Activated naive CD8-positive, alpha-beta T cell treated with anti-CD3 and anti-CD28 coated beads, Interleukin-2, amount 50 U/mL, for 24 hours (primary cell): ENCODE results near the gene IZUMO4.

Experiments
- ATAC-seq: fragments of 150-1000 bp; cut with Tn5 transposase; one replicate; pipeline ENCODE4 v1.10.0; 2021
- DNase-seq: peaks from one replicate; pipeline ENCODE4 v3.0.0; 2021
- H3K27ac Mint-ChIP-seq: one replicate; pipeline ENCODE4 v1.8.0; 2021; ENCODE audit warnings: mild to moderate bottlenecking, mixed read lengths
- H3K27me3 Mint-ChIP-seq: one replicate; pipeline ENCODE4 v1.8.0; 2021; ENCODE audit warnings: mixed read lengths
- H3K36me3 Mint-ChIP-seq: one replicate; pipeline ENCODE4 v1.8.0; 2021; ENCODE audit warnings: low read depth, mixed read lengths
- H3K4me1 Mint-ChIP-seq: one replicate; pipeline ENCODE4 v1.8.0; 2021; ENCODE audit warnings: mixed read lengths
- H3K4me3 Mint-ChIP-seq: one replicate; pipeline ENCODE4 v1.8.0; 2021; ENCODE audit warnings: mild to moderate bottlenecking, moderate library complexity, mixed read lengths
- H3K9me3 Mint-ChIP-seq: one replicate; pipeline ENCODE4 v1.8.0; 2021; ENCODE audit warnings: mixed read lengths

Gene IZUMO4, protein sequence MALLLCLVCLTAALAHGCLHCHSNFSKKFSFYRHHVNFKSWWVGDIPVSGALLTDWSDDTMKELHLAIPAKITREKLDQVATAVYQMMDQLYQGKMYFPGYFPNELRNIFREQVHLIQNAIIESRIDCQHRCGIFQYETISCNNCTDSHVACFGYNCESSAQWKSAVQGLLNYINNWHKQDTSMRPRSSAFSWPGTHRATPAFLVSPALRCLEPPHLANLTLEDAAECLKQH

DNA sequence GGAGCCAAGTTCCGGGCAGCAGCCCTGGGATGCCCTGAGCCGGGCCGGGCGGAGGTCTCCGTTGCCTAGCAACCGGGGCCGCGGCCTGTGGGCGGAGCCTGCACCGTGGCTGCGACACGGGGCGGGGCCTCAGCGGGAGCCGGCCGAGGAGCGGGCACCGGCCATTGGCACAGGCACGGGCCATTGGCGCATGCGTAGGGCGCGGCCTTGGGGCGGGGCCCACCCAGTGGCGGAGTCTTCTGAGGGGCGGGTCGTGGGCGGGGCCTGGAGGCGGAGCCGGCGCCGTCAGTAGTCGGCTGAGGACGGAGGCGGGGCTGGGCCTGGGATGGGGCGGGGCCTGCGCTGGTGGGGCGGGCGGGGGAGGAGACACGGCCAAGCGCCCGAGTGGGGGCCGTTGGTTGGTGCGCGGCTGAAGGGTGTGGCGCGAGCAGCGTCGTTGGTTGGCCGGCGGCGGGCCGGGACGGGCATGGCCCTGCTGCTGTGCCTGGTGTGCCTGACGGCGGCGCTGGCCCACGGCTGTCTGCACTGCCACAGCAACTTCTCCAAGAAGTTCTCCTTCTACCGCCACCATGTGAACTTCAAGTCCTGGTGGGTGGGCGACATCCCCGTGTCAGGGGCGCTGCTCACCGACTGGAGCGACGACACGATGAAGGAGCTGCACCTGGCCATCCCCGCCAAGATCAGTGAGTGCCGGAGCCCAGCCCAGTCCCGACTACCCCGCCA lies at the start of gene IZUMO4:
IZUMO4 (plus strand) TSS at position 436 of the 723 bp plus-strand sequence; CDS start at position 467, 31 bp downstream.
- no peaks in the 10 kb centered on the region for H3K27me3 Mint-ChIP-seq
- ATAC-seq (peak; percentile 86), DNase-seq (peak; percentile 100)
- peaks cover 22% of the 10 kb centered on the region for H3K36me3 Mint-ChIP-seq
- H3K4me3 Mint-ChIP-seq = peak within 1 kb of the TSS; percentile 97
- peak within 1 kb of the TSS; percentile 90 for H3K27ac Mint-ChIP-seq
- no peaks in the 10 kb centered on the region for H3K9me3 Mint-ChIP-seq
- H3K4me1 Mint-ChIP-seq = peaks cover 50% of the 10 kb centered on the region

DNA sequence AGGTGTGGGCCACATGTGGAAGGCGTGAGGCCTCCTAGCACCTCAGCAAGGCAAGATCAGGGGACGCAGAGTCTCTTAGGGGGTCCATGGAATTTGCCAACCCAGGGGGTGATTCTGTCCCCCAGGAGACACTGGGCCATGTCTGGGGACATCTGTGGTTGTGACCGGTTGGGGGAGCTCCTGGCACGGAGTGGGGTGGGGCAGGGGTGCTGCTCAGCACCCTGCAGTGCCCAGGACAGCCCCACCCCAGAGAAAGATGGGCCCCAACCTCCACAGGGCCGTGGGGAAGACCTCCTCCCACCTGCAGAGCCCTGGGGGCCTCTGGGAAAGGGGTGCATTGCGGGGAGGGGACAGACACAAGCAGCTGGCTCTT lies 49.7 kb upstream of the IZUMO4 start:
- DNase-seq (no peak), ATAC-seq (no peak)
- Mint-ChIP-seq H3K4me3 (no peak overlapping the region), H3K9me3 (no peaks in the 10 kb centered on the region), H3K27me3 (no peaks in the 10 kb centered on the region), H3K4me1 (peaks cover 49% of the 10 kb centered on the region), H3K36me3 (no peaks in the 10 kb centered on the region), H3K27ac (peak overlapping the region; percentile 39)

DNA sequence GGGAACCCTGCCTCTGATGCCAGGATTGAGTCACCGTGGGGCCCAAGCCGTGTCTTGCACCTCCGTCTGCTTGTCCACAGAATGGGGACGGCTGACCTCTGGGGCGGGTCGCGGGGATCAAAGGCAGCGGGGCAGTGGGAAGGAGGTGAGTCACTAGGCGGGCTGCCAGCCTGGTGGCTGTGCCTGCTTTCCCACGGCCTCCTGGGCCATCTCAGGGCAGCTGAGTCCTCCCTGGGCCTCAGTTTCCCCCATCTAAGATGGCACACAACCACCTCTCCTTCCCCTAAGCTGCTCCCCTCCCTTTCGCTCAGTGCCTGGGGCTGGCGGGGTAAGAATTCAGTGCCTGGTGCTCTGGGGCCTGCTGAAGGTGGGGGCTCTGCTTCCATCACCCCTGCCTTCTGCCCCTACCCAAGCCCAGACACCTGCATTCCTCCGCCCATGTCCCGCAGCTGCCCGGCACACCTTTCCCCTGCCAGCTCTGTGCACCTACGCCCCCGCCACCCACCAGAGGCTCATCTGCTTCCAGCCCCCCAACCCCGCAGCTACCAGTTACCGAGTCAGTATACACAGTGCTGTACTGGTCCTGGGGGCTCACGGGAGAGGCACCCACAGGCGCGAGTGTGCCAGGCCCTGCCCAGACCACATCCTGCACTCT lies 49.1 kb upstream of the IZUMO4 start:
- H3K4me1 Mint-ChIP-seq = peaks cover 52% of the 10 kb centered on the region
- DNase-seq (no peak), ATAC-seq (no peak)
- H3K27ac Mint-ChIP-seq = peak overlapping the region; percentile 39
- no peaks in the 10 kb centered on the region for H3K27me3 Mint-ChIP-seq
- no peaks in the 10 kb centered on the region for H3K36me3 Mint-ChIP-seq
- no peaks in the 10 kb centered on the region for H3K9me3 Mint-ChIP-seq
- H3K4me3 Mint-ChIP-seq = no peak overlapping the region

DNA sequence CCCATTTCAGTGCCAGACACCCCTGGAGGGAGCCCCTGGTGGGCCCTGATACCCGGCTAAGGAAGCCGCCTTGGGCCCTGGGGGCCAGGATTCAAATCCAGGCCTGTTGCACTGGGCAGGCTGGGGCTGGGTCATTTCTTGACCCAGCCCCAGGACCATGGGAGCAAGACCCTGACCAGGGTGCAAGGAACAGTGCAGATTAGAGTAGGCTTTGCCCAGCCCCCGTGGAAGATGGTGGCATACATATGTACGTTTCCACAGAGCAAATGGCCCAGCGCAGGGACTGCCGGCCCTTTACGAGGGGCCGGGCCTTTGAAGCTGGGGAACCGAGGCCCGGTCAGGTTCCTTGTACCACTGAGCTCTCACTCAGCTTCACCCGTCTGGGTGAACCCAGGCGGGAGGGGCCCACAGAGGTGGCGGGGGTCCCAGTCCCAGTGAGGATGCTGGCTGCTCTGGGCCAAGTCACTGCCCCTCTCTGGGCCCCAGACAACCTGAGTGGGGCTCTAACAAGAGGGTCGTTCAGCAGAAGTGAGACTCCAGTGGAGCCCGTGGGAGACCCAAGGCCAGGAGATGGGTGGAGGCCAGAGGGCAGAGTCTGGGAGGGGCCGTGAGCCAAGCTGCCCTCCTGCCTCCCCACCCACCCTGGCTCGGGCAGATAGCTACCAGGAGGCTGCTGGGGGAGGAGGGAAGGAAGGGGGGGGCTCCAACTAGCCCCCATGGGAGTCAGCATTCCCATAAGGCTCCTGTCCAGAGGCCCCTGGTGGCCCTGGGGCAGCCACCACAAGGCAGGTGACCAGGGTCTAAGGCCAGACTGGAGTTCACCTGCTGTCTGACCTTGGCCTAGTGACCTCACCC lies 48.4 kb upstream of the IZUMO4 start:
- DNase-seq = no peak
- Mint-ChIP-seq H3K4me1 (peaks cover 50% of the 10 kb centered on the region), H3K27me3 (no peaks in the 10 kb centered on the region), H3K4me3 (peak overlapping the region; percentile 83), H3K36me3 (no peaks in the 10 kb centered on the region), H3K9me3 (no peaks in the 10 kb centered on the region), H3K27ac (no peak overlapping the region)
- no peak for ATAC-seq

DNA sequence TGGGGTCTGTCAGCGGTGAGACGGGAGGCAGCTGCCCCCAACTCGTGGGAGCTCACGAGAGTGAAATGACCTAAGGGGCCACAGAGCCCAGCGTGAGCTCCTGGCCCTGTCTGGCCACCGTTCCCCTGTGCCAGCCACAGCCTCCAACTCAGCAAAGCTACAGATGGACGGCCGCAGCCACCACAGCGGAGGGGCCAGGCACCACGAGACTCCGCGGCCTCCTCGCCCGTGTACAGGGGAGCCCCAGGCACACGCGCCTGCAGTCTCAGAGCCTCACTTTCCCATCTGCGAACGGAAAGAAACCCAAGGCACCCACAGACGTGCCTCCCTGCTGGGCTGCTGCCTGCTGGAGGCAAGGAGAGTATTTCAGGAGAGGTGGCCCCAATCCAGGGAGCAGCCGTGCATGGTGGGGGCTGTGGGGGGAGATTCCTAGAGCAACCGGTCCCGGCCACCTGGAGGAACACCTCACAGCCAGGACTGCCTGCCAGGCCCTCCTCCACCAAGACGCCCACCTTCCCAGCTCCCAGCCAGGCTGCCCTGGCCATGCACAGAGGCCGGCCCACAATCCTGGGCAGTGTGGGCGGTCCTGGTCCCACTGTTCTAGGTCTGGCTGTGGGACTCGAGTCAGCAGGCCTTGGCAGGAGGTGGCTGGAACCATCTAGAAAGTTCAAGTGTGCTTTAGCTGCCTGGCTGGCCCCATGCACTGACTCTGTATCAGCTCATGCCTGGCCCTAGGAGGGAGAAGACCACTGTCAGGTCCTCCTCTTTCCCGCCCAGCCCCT lies 47.6 kb upstream of the IZUMO4 start:
- Mint-ChIP-seq H3K4me3 (peak overlapping the region; percentile 83), H3K27ac (peak overlapping the region; percentile 72), H3K9me3 (no peaks in the 10 kb centered on the region), H3K27me3 (no peaks in the 10 kb centered on the region), H3K36me3 (no peaks in the 10 kb centered on the region), H3K4me1 (peaks cover 47% of the 10 kb centered on the region)
- DNase-seq = no peak
- ATAC-seq = no peak

DNA sequence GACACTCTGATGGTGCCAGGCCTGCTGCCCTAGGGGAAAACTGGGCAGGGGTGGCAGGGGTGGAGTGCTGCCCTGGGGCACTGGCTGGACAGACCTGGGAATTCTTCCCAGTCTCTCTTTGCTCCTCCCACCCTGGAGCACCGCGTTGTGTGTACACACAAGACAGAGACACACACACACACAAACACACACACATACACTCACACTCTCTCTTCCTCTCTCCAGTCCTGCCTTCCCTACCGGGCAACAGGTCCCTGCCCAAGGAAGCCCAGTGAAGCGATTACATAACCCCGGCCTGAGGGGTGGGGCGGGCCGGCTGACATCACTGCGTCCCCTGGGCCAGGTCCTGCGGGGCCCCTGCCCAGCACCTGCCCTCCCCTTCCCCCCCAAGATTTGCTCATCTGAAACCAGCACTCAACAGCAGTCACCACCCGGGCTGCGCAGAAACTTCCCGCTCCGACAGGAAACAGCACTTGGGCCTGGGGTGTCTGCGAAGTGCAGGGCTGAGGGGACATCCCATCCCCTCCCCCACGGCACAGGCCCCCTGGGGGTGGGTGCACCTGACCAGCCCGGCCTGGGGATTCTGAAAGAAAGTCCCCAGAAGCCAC lies 46.9 kb upstream of the IZUMO4 start:
- peaks cover 49% of the 10 kb centered on the region for H3K4me1 Mint-ChIP-seq
- peak; percentile 65 for DNase-seq
- peak; percentile 20 for ATAC-seq

DNA sequence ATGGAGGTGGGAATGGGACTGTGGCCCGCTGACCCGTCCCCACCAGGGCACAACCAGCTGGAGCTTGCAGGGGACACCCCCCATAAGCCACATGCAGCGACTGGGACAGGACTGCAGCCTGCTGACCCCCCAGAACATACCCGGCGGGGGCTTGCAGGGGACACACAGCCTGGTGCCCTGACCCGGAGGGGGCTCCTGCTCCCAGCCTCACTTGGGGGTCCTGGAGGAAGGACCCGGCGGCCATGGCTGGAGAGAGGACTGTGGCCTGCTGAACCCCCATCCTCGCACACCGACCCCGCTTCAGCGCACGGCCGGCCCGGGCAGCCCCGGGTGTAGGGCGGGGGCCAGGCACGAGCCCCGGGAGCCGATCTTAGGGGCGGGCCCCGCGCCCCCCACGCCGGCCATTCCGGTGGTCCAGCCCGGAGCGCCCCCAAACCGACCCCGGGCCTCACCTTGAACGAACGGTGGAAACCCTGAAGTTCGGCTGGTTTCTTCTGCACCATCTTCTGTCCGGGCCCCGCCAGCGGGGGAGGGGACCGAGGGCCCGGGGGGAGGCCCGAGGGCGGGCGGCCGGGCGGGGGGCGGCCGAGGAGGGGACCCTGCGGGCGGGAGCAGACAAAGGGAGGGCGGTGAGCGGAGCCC lies 46.2 kb upstream of the IZUMO4 start:
- DNase-seq (no peak), ATAC-seq (no peak)
- Mint-ChIP-seq H3K4me1 (peaks cover 52% of the 10 kb centered on the region), H3K27ac (peak overlapping the region; percentile 72), H3K36me3 (no peaks in the 10 kb centered on the region), H3K27me3 (no peaks in the 10 kb centered on the region), H3K9me3 (no peaks in the 10 kb centered on the region), H3K4me3 (peak overlapping the region; percentile 83)

More for the DNA sequence above, 46.9 kb upstream of the IZUMO4 start:
- Mint-ChIP-seq H3K36me3 (no peaks in the 10 kb centered on the region), H3K27me3 (no peaks in the 10 kb centered on the region), H3K4me3 (peak overlapping the region; percentile 83), H3K27ac (peak overlapping the region; percentile 72), H3K9me3 (no peaks in the 10 kb centered on the region)

DNA sequence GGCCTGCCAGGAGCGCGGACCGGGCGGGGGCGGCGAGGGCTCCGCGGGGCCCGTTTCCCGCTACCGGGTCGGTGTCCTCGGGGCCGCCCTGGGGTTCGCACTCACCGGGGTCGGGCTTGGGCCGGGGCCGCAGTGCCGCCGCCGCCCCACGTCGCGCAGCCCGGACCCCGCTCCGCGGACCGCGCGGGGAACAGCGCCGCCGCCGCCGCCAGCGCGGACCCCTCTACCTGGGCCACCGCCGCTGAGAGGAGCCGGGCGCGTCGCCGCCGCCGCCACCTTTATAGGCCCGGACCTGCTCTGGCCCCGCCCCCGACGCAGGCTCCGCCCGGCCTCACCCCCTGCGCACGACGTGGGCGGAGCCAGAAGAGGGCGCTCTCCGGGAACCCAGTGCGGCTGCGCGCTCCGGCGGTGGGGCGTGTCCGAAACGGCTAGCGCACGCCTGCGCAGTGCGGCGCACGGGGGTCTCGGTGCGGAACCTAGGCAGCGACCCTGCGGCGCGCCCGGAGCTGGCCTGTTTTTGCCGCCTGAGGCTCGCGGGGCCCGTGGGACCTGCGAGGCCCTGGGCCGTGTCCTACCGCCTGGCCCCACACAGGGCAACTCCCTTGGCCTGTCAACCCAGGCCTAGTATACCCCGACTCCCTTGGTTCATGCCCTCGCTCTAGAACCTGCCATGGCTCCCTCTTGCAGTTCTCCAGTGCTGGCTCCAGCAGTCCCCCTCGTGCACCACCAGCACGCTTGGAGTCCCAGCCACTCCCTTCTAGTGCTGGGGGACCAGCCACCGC lies 45.5 kb upstream of the IZUMO4 start, which contains the start of gene MKNK2:
MKNK2 (minus strand) TSS at position 254 of the 782 bp plus-strand sequence. CDS start 393 bp downstream, outside the sequence.
- ATAC-seq (peak; percentile 69), DNase-seq (peak; percentile 99)
- Mint-ChIP-seq H3K27me3 (no peaks in the 10 kb centered on the region), H3K4me3 (peak within 1 kb of the TSS; percentile 83), H3K36me3 (no peaks in the 10 kb centered on the region), H3K27ac (peak within 1 kb of the TSS; percentile 90), H3K9me3 (no peaks in the 10 kb centered on the region), H3K4me1 (peaks cover 55% of the 10 kb centered on the region)

DNA sequence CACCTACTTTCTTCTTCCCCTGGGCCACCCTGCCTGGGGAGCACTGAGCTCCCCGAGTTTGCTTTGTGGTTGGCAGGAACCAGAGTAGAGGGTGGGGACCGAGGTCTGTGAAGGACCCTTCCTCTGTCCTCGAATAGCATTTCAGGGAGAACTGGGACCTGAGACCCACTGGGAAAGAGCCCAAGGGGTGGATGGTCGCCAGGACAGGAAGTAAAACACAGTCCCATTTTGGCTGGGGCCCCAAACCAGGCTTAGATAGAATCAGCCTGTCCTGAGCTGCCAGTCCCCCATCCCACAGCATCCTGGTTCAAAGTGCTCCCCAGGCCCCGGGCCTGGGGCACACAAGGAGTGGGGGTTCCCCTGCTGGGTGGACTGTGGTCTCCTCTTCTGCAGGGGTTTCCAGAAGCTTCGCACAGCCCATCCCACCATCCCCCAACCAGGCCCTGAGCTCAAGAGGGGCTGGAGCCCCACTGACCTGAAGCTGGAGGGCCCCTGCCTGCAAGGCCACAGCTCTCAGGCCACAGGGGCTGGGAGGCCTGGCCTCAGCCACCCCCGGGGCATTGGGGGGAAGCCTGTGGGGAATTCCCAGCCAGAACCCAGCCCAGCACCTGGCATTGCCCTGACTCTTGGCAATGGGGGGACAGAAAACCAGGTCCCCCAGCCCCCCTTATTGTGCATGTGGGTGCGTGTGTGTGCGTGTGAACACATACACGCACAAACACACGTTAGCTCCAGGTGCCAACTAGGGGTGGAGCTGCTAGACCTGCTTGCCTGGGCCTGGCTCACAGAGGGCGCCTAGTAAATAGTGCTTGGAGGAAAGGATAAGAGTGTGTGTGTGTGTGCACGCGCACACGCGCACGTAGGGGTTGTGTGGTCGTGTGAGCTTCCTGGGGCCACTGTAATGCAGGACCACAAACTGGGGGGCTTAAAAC lies 44.7 kb upstream of the IZUMO4 start:
- Mint-ChIP-seq H3K9me3 (no peaks in the 10 kb centered on the region), H3K27me3 (no peaks in the 10 kb centered on the region), H3K27ac (peak overlapping the region; percentile 90), H3K36me3 (no peaks in the 10 kb centered on the region), H3K4me3 (peak overlapping the region; percentile 74), H3K4me1 (peaks cover 56% of the 10 kb centered on the region)
- peak; percentile 62 for DNase-seq
- peak; percentile 22 for ATAC-seq

DNA sequence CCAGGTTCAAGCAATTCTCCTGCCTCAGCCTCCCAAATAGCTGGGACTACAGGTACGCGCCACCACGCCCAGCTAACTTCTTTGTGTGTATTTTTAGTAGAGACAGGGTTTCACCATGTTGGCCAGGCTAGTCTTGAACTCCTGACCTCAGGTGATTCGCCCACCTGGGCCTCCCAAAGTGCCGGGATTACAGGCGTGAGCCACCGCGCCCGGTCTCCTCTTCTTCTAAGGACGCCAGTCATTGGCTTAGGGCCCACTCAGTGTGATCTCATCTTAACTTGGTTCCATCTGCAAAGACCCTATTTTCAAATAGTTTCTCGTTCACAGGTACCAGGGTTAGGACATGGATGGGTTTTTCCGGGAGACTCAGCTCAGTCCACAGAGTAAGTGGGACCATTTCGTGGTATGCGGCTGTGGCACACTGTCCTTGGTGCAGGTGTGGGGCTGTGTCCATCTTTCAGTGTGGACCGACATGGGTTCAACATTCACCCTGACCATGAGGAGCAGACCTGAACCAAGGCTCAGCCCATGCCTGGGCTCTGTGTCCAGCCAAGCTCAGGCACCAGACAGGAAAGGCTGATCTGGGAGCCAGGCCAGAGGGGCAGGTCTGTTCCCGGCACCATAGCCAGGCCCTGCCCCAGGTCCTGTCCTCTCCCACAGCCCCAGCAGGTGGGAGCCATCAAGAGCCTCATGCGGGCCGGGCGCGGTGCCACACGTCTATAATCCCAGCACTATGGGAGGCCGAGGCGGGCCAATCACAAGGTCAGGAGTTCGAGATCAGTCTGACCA lies 42.9 kb upstream of the IZUMO4 start:
- Mint-ChIP-seq H3K27ac (peak overlapping the region; percentile 75), H3K4me3 (no peak overlapping the region), H3K4me1 (peaks cover 50% of the 10 kb centered on the region), H3K27me3 (no peaks in the 10 kb centered on the region), H3K36me3 (no peaks in the 10 kb centered on the region), H3K9me3 (no peaks in the 10 kb centered on the region)
- DNase-seq (no peak), ATAC-seq (no peak)

DNA sequence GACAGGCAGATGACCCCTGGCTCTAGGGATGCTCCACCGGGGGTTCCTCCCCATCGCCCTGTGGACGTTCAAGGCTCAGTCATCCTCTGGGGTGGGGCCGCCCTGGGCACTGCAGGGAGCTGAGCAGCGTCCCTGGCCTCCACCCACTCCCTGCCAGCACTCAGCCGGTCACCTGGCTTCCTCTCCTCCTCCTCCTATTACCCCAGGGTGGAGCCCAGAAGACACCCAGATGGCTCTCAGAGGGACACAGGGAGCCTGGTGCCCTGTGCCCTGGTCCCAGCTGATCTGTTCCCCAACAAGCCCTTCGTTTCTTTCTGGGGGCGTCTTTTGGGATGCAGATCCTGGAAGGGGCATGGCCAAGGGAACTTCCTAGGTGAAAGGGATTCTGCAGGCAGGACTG lies 42.0 kb upstream of the IZUMO4 start:
- ATAC-seq (no peak), DNase-seq (no peak)
- Mint-ChIP-seq H3K9me3 (no peaks in the 10 kb centered on the region), H3K27me3 (no peaks in the 10 kb centered on the region), H3K4me1 (peaks cover 46% of the 10 kb centered on the region), H3K36me3 (no peaks in the 10 kb centered on the region), H3K27ac (peak overlapping the region; percentile 62), H3K4me3 (no peak overlapping the region)
